ENCODE results near the gene FRK. TPM values are rescaled to one million over a fixed set of nuclear protein-coding genes. Genes with fewer than 3 reads are reported as not detected.

The FRK gene
- total RNA-seq, 4 donors from 2014 or later, result 13.3 to 25.4 (median 18.9) TPM

GRCh38 chr6:116020738-116021137, 40.0 kb downstream of the FRK start:
- in situ Hi-C loops (cut with MboI; ENCODE audit: low pct_ligation_motif_present in 1 of 4, low pct_unique_long_range_greater_than_20kb in 1 of 4, low sequenced_read_pairs in 3 of 4) (no loop called here), intact Hi-C loops (cut with DNase I; ENCODE audit: low total_unique reads) (no loop called here)
- no peaks in the 10 kb centered on the region for H3K36me3 ChIP-seq
- no peak overlapping the region for H3K27ac ChIP-seq
- no peaks in the 10 kb centered on the region for H3K27me3 ChIP-seq
- TF ChIP-seq, protein P1, sequence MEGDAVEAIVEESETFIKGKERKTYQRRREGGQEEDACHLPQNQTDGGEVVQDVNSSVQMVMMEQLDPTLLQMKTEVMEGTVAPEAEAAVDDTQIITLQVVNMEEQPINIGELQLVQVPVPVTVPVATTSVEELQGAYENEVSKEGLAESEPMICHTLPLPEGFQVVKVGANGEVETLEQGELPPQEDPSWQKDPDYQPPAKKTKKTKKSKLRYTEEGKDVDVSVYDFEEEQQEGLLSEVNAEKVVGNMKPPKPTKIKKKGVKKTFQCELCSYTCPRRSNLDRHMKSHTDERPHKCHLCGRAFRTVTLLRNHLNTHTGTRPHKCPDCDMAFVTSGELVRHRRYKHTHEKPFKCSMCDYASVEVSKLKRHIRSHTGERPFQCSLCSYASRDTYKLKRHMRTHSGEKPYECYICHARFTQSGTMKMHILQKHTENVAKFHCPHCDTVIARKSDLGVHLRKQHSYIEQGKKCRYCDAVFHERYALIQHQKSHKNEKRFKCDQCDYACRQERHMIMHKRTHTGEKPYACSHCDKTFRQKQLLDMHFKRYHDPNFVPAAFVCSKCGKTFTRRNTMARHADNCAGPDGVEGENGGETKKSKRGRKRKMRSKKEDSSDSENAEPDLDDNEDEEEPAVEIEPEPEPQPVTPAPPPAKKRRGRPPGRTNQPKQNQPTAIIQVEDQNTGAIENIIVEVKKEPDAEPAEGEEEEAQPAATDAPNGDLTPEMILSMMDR (IDR thresholded peaks at IDR 0.05), result no peak
- TF ChIP-seq POLR2A (IDR thresholded peaks at IDR 0.05) (no peak), POLR2AphosphoS5 (IDR thresholded peaks at IDR 0.05) (no peak), EP300 (IDR thresholded peaks at IDR 0.05; ENCODE audit: low read depth) (no peak)
- H3K9me3 ChIP-seq, result no peaks in the 10 kb centered on the region
- no peak for DNase-seq
- peaks cover 0 to 45% (median 24%) of the 10 kb centered on the region in 4 donors for H3K4me1 ChIP-seq
- no peak overlapping the region for H3K4me3 ChIP-seq

DNA sequence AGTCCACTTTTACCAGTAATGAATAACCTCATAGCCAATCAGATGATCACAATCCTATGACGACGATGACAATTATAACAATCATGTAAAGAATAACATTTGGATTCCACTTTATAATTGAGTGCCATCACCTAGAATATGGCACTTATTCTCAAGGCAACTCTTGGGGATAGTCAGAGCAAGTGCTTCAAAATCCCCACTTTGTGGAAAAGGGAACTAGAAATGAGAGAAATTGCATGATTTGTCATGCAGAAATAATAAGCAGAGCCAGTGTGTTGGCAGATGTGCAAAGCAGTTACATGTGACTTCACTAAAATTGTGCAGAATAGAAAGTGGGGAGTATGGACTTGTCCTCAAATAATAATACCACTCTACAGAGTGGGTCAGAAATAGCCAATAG, 41.3 kb downstream of the FRK start:
- Histone ChIP-seq H3K27me3 (no peaks in the 10 kb centered on the region), H3K4me3 (no peak overlapping the region), H3K36me3 (no peaks in the 10 kb centered on the region), H3K27ac (no peak overlapping the region), H3K4me1 (peaks cover 0 to 51% (median 28%) of the 10 kb centered on the region in 4 donors), H3K9me3 (no peaks in the 10 kb centered on the region)
- in situ Hi-C loops (cut with MboI; ENCODE audit: low pct_ligation_motif_present in 1 of 4, low pct_unique_long_range_greater_than_20kb in 1 of 4, low sequenced_read_pairs in 3 of 4) (loop anchor here in 1 of 4 donors (10.0 kb wide), 1 partner anchor 75 kb away; no protein-coding TSS in a partner anchor), intact Hi-C loops (cut with DNase I; ENCODE audit: low total_unique reads) (no loop called here)
- TF ChIP-seq, protein P1 (IDR thresholded peaks at IDR 0.05), result no peak
- TF ChIP-seq POLR2AphosphoS5 (IDR thresholded peaks at IDR 0.05) (no peak), EP300 (IDR thresholded peaks at IDR 0.05; ENCODE audit: low read depth) (no peak), POLR2A (IDR thresholded peaks at IDR 0.05) (no peak)
- WGBS, 2 donors (ENCODE audit: low coverage in 1 of 2), result 76 to 82% methylated on average over 2 of the region's 2 CpGs
- DNase-seq, result no peak

GRCh38 chr6:116018976-116019375, 41.7 kb downstream of the FRK start:
- intact Hi-C loops (cut with DNase I; ENCODE audit: low total_unique reads) (no loop called here), in situ Hi-C loops (cut with MboI; ENCODE audit: low pct_ligation_motif_present in 1 of 4, low pct_unique_long_range_greater_than_20kb in 1 of 4, low sequenced_read_pairs in 3 of 4) (loop anchor here in 1 of 4 donors (10.0 kb wide), 1 partner anchor 76 kb away; no protein-coding TSS in a partner anchor)
- TF ChIP-seq, protein P1 (IDR thresholded peaks at IDR 0.05), result no peak
- TF ChIP-seq POLR2AphosphoS5 (IDR thresholded peaks at IDR 0.05), result no peak
- Histone ChIP-seq H3K36me3 (no peaks in the 10 kb centered on the region), H3K4me3 (no peak overlapping the region), H3K4me1 (peaks cover 0 to 54% (median 28%) of the 10 kb centered on the region in 4 donors), H3K27ac (peak overlapping the region in 1 of 4 donors; percentile 83), H3K27me3 (no peaks in the 10 kb centered on the region), H3K9me3 (no peaks in the 10 kb centered on the region)
- 51 to 62% methylated on average over 1 of the region's 1 CpG for WGBS, 2 donors (ENCODE audit: low coverage in 1 of 2)
- DNase-seq, result no peak

DNA sequence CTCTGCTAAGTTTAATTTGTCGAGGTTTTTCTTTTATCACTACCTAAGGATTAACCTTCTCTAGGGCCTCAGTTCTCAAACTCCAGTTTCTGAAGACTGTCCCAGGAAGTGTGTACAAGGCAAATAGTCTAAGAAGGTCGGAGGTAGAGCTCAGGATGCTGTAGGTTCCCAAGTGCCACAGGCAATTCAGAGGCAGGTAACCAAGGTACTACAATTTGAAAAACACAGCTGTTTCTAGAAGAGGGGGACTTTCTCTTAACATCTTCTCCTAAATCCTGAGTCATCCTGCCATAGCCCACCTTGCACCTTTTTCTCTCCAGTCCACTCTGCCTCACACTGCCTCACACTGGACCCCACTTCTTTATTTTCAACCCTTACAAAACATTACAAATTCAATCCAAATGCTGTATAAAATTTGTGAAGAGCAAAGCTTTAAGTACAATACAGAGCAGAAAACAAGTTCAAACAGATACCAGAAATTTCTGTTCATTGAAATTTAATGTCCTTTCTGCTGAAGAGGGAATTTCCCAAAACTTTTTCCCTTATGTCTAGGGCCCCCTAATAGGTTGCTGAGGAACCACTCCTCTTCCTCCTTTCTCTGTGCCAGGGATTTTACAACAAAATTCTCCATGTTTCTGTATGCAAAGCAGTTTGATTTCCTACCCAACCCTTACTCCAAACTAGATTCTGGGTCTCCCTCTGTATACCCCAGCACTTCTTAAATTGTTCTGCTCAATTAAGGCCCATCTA, 43.0 kb downstream of the FRK start:
- 33% methylated on average over 2 of the region's 2 CpGs; no CpG with 5 or more reads in 1 of the 2 donors for WGBS, 2 donors (ENCODE audit: low coverage in 1 of 2)
- Histone ChIP-seq H3K4me3 (no peak overlapping the region), H3K36me3 (no peaks in the 10 kb centered on the region)

More for the DNA sequence above, 43.0 kb downstream of the FRK start:
- in situ Hi-C loops (cut with MboI; ENCODE audit: low pct_ligation_motif_present in 1 of 4, low pct_unique_long_range_greater_than_20kb in 1 of 4, low sequenced_read_pairs in 3 of 4), result loop anchor here in 1 of 4 donors (10.0 kb wide), 1 partner anchor 77 kb away; no protein-coding TSS in a partner anchor
- Histone ChIP-seq H3K27ac (peak overlapping the region; percentile 35 to 83 (median 70)), H3K4me1 (peaks cover 0 to 65% (median 34%) of the 10 kb centered on the region in 4 donors), H3K9me3 (no peaks in the 10 kb centered on the region), H3K27me3 (no peaks in the 10 kb centered on the region)
- DNase-seq, result no peak
- intact Hi-C loops (cut with DNase I; ENCODE audit: low total_unique reads), result no loop called here
- TF ChIP-seq POLR2AphosphoS5 (IDR thresholded peaks at IDR 0.05), result no peak
- TF ChIP-seq POLR2A (IDR thresholded peaks at IDR 0.05), result no peak
